Measurements from ENCODE around the gene TCP10L.
A peak's percentile ranks its signal among the peaks of the same experiment; 100 is the strongest.
"Not testable (repeated sequence)": the region's sequence is repeated elsewhere in the genome, so short reads cannot be mapped to it uniquely, and the experiment has no call there.

TCP10L gene

GRCh38 chr21:32585042-32585710, at the start of gene TCP10L:
Gene TCP10L (minus strand): TSS chr21:32585523. CDS start chr21:32584304, 1,219 bp downstream.
- no peak for DNase-seq (ENCODE audit: extremely low spot score)
- TF ChIP-seq CTCF (IDR thresholded peaks at IDR 0.05; ENCODE audit: control extremely low read depth, extremely low read depth, low read depth, missing control alignments): no peak
- ChIA-PET POLR2A (no interaction called here), CTCF (interaction anchor here (1.0 to 1.8 kb wide), 2 partner anchors 16 kb away, joined by 5 to 10 read pairs; no protein-coding TSS in a partner anchor)

GRCh38 chr21:32626621-32627196, 41.4 kb upstream of the TCP10L start:
- no peak for TF ChIP-seq CTCF (IDR thresholded peaks at IDR 0.05; ENCODE audit: control extremely low read depth, extremely low read depth, low read depth, missing control alignments)
- ChIA-PET POLR2A (no interaction called here), CTCF (interaction anchor here (1.2 to 1.3 kb wide), 2 partner anchors 14 to 26 kb away, joined by 3 to 5 read pairs; partner anchors contain the start of gene CFAP298)
- no peak for DNase-seq (ENCODE audit: extremely low spot score)

- POLR2A ChIA-PET; DNase-seq (ENCODE audit: extremely low spot score); CTCF ChIA-PET: not testable (repeated sequence)
These were observed 32.9 kb upstream of the TCP10L start for GRCh38 chr21:32618218-32618617.

GRCh38 chr21:32613436-32614043, 28.2 kb upstream of the TCP10L start:
- POLR2A ChIA-PET: interaction anchor here (0.6 kb wide), 1 partner anchor 629 kb away, joined by 4 read pairs; no protein-coding TSS in a partner anchor
- DNase-seq (ENCODE audit: extremely low spot score): no peak
- CTCF ChIA-PET: interaction anchor here (1.1 to 6.4 kb wide), 3 partner anchors 13 to 213 kb away, joined by 4 to 76 read pairs (median 5); no protein-coding TSS in a partner anchor
- TF ChIP-seq CTCF (IDR thresholded peaks at IDR 0.05; ENCODE audit: control extremely low read depth, extremely low read depth, low read depth, missing control alignments): no peak

- no peak for TF ChIP-seq CTCF (IDR thresholded peaks at IDR 0.05; ENCODE audit: control extremely low read depth, extremely low read depth, low read depth, missing control alignments)
- POLR2A ChIA-PET: interaction anchor here (0.6 kb wide), 1 partner anchor 629 kb away, joined by 4 read pairs; no protein-coding TSS in a partner anchor
- DNase-seq (ENCODE audit: extremely low spot score): no peak
- CTCF ChIA-PET: interaction anchor here (1.0 to 6.4 kb wide), 4 partner anchors 12 to 213 kb away, joined by 3 to 76 read pairs (median 4); partner anchors contain the start of gene PAXBP1
These were observed 27.6 kb upstream of the TCP10L start for GRCh38 chr21:32612999-32613337.

- TF ChIP-seq CTCF (IDR thresholded peaks at IDR 0.05; ENCODE audit: control extremely low read depth, extremely low read depth, low read depth, missing control alignments): no peak
- ChIA-PET POLR2A (interaction anchor here (0.6 to 0.8 kb wide), 2 partner anchors 159 to 630 kb away, joined by 4 to 12 read pairs; partner anchors contain the start of gene PAXBP1), CTCF (interaction anchor here (1.0 to 6.4 kb wide), 4 partner anchors 12 to 214 kb away, joined by 3 to 76 read pairs (median 4); partner anchors contain the start of gene PAXBP1)
- DNase-seq (ENCODE audit: extremely low spot score): peak; percentile 91
These were observed 27.0 kb upstream of the TCP10L start, which contains the start of gene CFAP298 for GRCh38 chr21:32612075-32612998. Gene CFAP298 (minus strand): TSS chr21:32612377. CDS start chr21:32612243, 134 bp downstream.
